ENCODE data around the gene LDLRAD4.

Gene LDLRAD4

GRCh38 chr18:13335903-13336302 is 117.3 kb downstream of the LDLRAD4 start:
- TF ChIP-seq CREB1 (IDR thresholded peaks at IDR 0.05; ENCODE audit: low read depth), result no peak

- TF ChIP-seq NFIC (IDR thresholded peaks at IDR 0.05), result no peak
- no peak for TF ChIP-seq RAD21 (IDR thresholded peaks at IDR 0.05; ENCODE audit: low read depth)
- no peak for TF ChIP-seq TEAD4 (IDR thresholded peaks at IDR 0.05)
- no peak for TF ChIP-seq CEBPB (IDR thresholded peaks at IDR 0.05)
- no peak for TF ChIP-seq TCF12 (IDR thresholded peaks at IDR 0.05; ENCODE audit: low read depth)
- no peak for TF ChIP-seq FOXM1 (IDR thresholded peaks at IDR 0.05; ENCODE audit: borderline replicate concordance, low read depth)
- TF ChIP-seq MAX (IDR thresholded peaks at IDR 0.05), result no peak
- no peak for TF ChIP-seq ZBTB7A (IDR thresholded peaks at IDR 0.05; ENCODE audit: low read depth)
- TF ChIP-seq CREB1 (IDR thresholded peaks at IDR 0.05; ENCODE audit: low read depth), result no peak
- TF ChIP-seq TAF1 (IDR thresholded peaks at IDR 0.05; ENCODE audit: low read depth), result no peak
- TF ChIP-seq USF1 (IDR thresholded peaks at IDR 0.05), result no peak
- TF ChIP-seq EGR1 (IDR thresholded peaks at IDR 0.05), result no peak
- TF ChIP-seq REST (IDR thresholded peaks at IDR 0.05; ENCODE audit: low read depth), result no peak
- no peak for TF ChIP-seq YY1 (IDR thresholded peaks at IDR 0.05; ENCODE audit: low read depth)
- TF ChIP-seq EP300 (IDR thresholded peaks at IDR 0.05; ENCODE audit: borderline replicate concordance), result no peak
Measured at GRCh38 chr18:13336841-13337240, 118.3 kb downstream of the LDLRAD4 start.

GRCh38 chr18:13337369-13337768 is 118.8 kb downstream of the LDLRAD4 start:
- TF ChIP-seq FOXM1 (IDR thresholded peaks at IDR 0.05; ENCODE audit: borderline replicate concordance, low read depth) (no peak), TEAD4 (IDR thresholded peaks at IDR 0.05) (no peak), EP300 (IDR thresholded peaks at IDR 0.05; ENCODE audit: borderline replicate concordance) (no peak), NFIC (IDR thresholded peaks at IDR 0.05) (no peak), ZBTB7A (IDR thresholded peaks at IDR 0.05; ENCODE audit: low read depth) (no peak), RAD21 (IDR thresholded peaks at IDR 0.05; ENCODE audit: low read depth) (no peak), CREB1 (IDR thresholded peaks at IDR 0.05; ENCODE audit: low read depth) (no peak), TAF1 (IDR thresholded peaks at IDR 0.05; ENCODE audit: low read depth) (no peak), MAX (IDR thresholded peaks at IDR 0.05) (no peak), CEBPB (IDR thresholded peaks at IDR 0.05) (no peak), USF1 (IDR thresholded peaks at IDR 0.05) (no peak)

- TF ChIP-seq TAF1 (IDR thresholded peaks at IDR 0.05; ENCODE audit: low read depth), result no peak
- TF ChIP-seq CREB1 (IDR thresholded peaks at IDR 0.05; ENCODE audit: low read depth), result no peak
- TF ChIP-seq TCF12 (IDR thresholded peaks at IDR 0.05; ENCODE audit: low read depth), result no peak
- TF ChIP-seq EGR1 (IDR thresholded peaks at IDR 0.05), result no peak
- no peak for TF ChIP-seq MAX (IDR thresholded peaks at IDR 0.05)
- TF ChIP-seq CEBPB (IDR thresholded peaks at IDR 0.05), result no peak
Measured at GRCh38 chr18:13338318-13338717, 119.8 kb downstream of the LDLRAD4 start.

- TF ChIP-seq FOXM1 (IDR thresholded peaks at IDR 0.05; ENCODE audit: borderline replicate concordance, low read depth) (no peak), CEBPB (IDR thresholded peaks at IDR 0.05) (no peak), TEAD4 (IDR thresholded peaks at IDR 0.05) (no peak), USF1 (IDR thresholded peaks at IDR 0.05) (no peak)
Measured at GRCh38 chr18:13339653-13340052, 121.1 kb downstream of the LDLRAD4 start.

GRCh38 chr18:13353084-13353823 is 134.7 kb downstream of the LDLRAD4 start:
- TF ChIP-seq MAX (IDR thresholded peaks at IDR 0.05), result no peak
- TF ChIP-seq FOXM1 (IDR thresholded peaks at IDR 0.05; ENCODE audit: borderline replicate concordance, low read depth), result no peak
- no peak for TF ChIP-seq EGR1 (IDR thresholded peaks at IDR 0.05)
- no peak for TF ChIP-seq TEAD4 (IDR thresholded peaks at IDR 0.05)
- no peak for TF ChIP-seq NFIC (IDR thresholded peaks at IDR 0.05)
- TF ChIP-seq USF1 (IDR thresholded peaks at IDR 0.05), result no peak

GRCh38 chr18:13354402-13354801 is 135.8 kb downstream of the LDLRAD4 start:
- TF ChIP-seq FOXM1 (IDR thresholded peaks at IDR 0.05; ENCODE audit: borderline replicate concordance, low read depth) (no peak), TCF12 (IDR thresholded peaks at IDR 0.05; ENCODE audit: low read depth) (no peak), YY1 (IDR thresholded peaks at IDR 0.05; ENCODE audit: low read depth) (no peak), USF1 (IDR thresholded peaks at IDR 0.05) (no peak), NFIC (IDR thresholded peaks at IDR 0.05) (no peak), CREB1 (IDR thresholded peaks at IDR 0.05; ENCODE audit: low read depth) (no peak)
